A673 (cell line): ENCODE results near the gene DNMT3A. TPM values are rescaled to one million over a fixed set of nuclear protein-coding genes. Genes with fewer than 3 reads are reported as not detected.

ENCODE experiments used
- BruUV-seq: library from RNA; stranded (reverse); fragments of 400-500 nt; replicated peaks from 2 replicates; lab custom pipeline; 2021; lab: Mats Ljungman, UMichigan
- CTCF ChIA-PET: fragments of 300-600 bp; sonication (Branson Sonifier 250); formaldehyde crosslinking; loops from one replicate; lab custom pipeline; 2022; ENCODE audit warnings: antibody characterized with exemption; lab: Charles Lee
- POLR2A ChIA-PET: fragments of 300-600 bp; sonication (Branson Sonifier 250); formaldehyde crosslinking; loops from one replicate; lab custom pipeline; 2022; ENCODE audit warnings: antibody characterized with exemption; ENCODE audit not compliant: low non-redundant PET; lab: Charles Lee
- DNase-seq: peaks from one replicate; pipeline ENCODE4 v3.0.0-alpha.2; 2015; ENCODE audit warnings: low spot score
- H3K27ac ChIP-seq: fragments of 200-600 bp; sonication (generic); 2 replicates; pipeline ENCODE4 v1.5.1; 2016; ENCODE audit warnings: mixed run types, low read depth, mild to moderate bottlenecking, mixed read lengths, antibody characterized with exemption, low read length; ENCODE audit not compliant: poor library complexity, severe bottlenecking
- H3K27me3 ChIP-seq: fragments of 200-600 bp; sonication (generic); replicated peaks from 2 replicates; pipeline ENCODE4 v1.6.1; 2017; ENCODE audit warnings: mixed run types, low read depth, mild to moderate bottlenecking, mixed read lengths, antibody characterized with exemption, low read length; ENCODE audit not compliant: insufficient read depth, poor library complexity
- H3K36me3 ChIP-seq: fragments of 200-600 bp; sonication (generic); 2 replicates; pipeline ENCODE4 v1.6.1; 2016; ENCODE audit warnings: mixed run types, mild to moderate bottlenecking, mixed read lengths, antibody characterized with exemption, low read length; ENCODE audit not compliant: insufficient read depth, poor library complexity, severe bottlenecking
- H3K4me1 ChIP-seq: fragments of 200-600 bp; sonication (generic); 2 replicates; pipeline ENCODE4 v1.6.1; 2017; ENCODE audit warnings: mixed run types, mild to moderate bottlenecking, mixed read lengths, antibody characterized with exemption, low read length; ENCODE audit not compliant: insufficient read depth, poor library complexity, severe bottlenecking
- H3K4me3 ChIP-seq: fragments of 200-600 bp; sonication (generic); 2 replicates; pipeline ENCODE4 v1.5.1; 2016; ENCODE audit warnings: low read depth, mixed run types, mild to moderate bottlenecking, mixed read lengths, low read length; ENCODE audit not compliant: poor library complexity, severe bottlenecking
- H3K9me3 ChIP-seq: fragments of 200-600 bp; sonication (generic); 2 replicates; pipeline ENCODE4 v1.6.1; 2016; ENCODE audit warnings: mixed run types, low read depth, mild to moderate bottlenecking, mixed read lengths, antibody characterized with exemption, low read length; ENCODE audit not compliant: poor library complexity, severe bottlenecking
- CTCF ChIP-seq: fragments of 300-800, 200-600 bp; sonication (generic); conservative IDR thresholded peaks from 2 replicates; pipeline ENCODE4 v1.5.1; 2017; ENCODE audit warnings: low read depth, mild to moderate bottlenecking, antibody characterized with exemption, low read length, moderate library complexity, mixed read lengths
- EZH2 ChIP-seq: fragments of 200-600 bp; sonication (generic); IDR thresholded peaks from 2 replicates; pipeline ENCODE4 v1.6.1; 2017; ENCODE audit warnings: borderline replicate concordance, low read depth, mild to moderate bottlenecking, mixed read lengths, antibody characterized with exemption, low read length; ENCODE audit not compliant: poor library complexity, severe bottlenecking
- intact Hi-C: fragments of 100-400 bp; cut with micrococcal nuclease; formaldehyde crosslinking; loops from one replicate; pipeline ENCODE4 v1.10.0; 2022; ENCODE audit not compliant: unreplicated experiment
- total RNA-seq: library from RNA; stranded (reverse); gene quantifications from 2 replicates; pipeline ENCODE4 v1.2.3, GENCODE V29; 2021

Gene DNMT3A
- total RNA-seq, 1 experiment from 2014 or later = 109 TPM

- H3K27ac ChIP-seq = no peak overlapping the region
- TF ChIP-seq EZH2 = no peak
- TF ChIP-seq CTCF = no peak
- peaks cover 61% of the 10 kb centered on the region for H3K4me1 ChIP-seq
- POLR2A ChIA-PET = no interaction called here
- H3K36me3 ChIP-seq = peaks cover 11% of the 10 kb centered on the region
- no TSS peak for BruUV-seq
- H3K4me3 ChIP-seq = no peak overlapping the region
- CTCF ChIA-PET = no interaction called here
- DNase-seq = no peak
- no peaks in the 10 kb centered on the region for H3K9me3 ChIP-seq
- intact Hi-C loops = loop anchor here (5.0 to 10.0 kb wide), 2 partner anchors 214 to 357 kb away; no protein-coding TSS in a partner anchor
- H3K27me3 ChIP-seq = no peaks in the 10 kb centered on the region
These were observed 33.7 kb downstream of the DNMT3A start for GRCh38 chr2:25307949-25308557.

- Histone ChIP-seq H3K4me3 (no peak overlapping the region), H3K36me3 (peaks cover 16% of the 10 kb centered on the region), H3K27me3 (no peaks in the 10 kb centered on the region), H3K4me1 (peaks cover 60% of the 10 kb centered on the region), H3K27ac (no peak overlapping the region), H3K9me3 (no peaks in the 10 kb centered on the region)
- intact Hi-C loops = loop anchor here (5.0 to 10.0 kb wide), 2 partner anchors 215 to 358 kb away; no protein-coding TSS in a partner anchor
- no peak for DNase-seq
- CTCF ChIA-PET = no interaction called here
- BruUV-seq = no TSS peak
- TF ChIP-seq CTCF = no peak
- TF ChIP-seq EZH2 = no peak
- POLR2A ChIA-PET = no interaction called here
These were observed 34.9 kb downstream of the DNMT3A start for GRCh38 chr2:25306777-25307368.

- Histone ChIP-seq H3K9me3 (no peaks in the 10 kb centered on the region), H3K36me3 (peaks cover 16% of the 10 kb centered on the region), H3K27ac (peak overlapping the region; percentile 44), H3K4me1 (peaks cover 55% of the 10 kb centered on the region), H3K4me3 (no peak overlapping the region), H3K27me3 (no peaks in the 10 kb centered on the region)
- intact Hi-C loops = loop anchor here (5.0 to 10.0 kb wide), 2 partner anchors 217 to 359 kb away; no protein-coding TSS in a partner anchor
- POLR2A ChIA-PET = interaction anchor here (0.6 kb wide), 1 partner anchor 30 kb away, joined by 3 read pairs; no protein-coding TSS in a partner anchor
- no TSS peak for BruUV-seq
- DNase-seq = peak; percentile 78
- no peak for TF ChIP-seq CTCF
- TF ChIP-seq EZH2 = no peak
- CTCF ChIA-PET = no interaction called here
These were observed 36.0 kb downstream of the DNMT3A start for GRCh38 chr2:25305775-25306174.
